ENCODE measurements around the gene ECM1. TPM values are rescaled to one million over a fixed set of nuclear protein-coding genes. Genes with fewer than 3 reads are reported as not detected.
A peak's percentile ranks its signal among the peaks of the same experiment; 100 is the strongest.

The ECM1 gene
- total RNA-seq, 1 donor: 30.0 TPM

- Histone ChIP-seq H3K4me1 (ENCODE audit: insufficient read depth, low read length) (peaks cover 17% of the 10 kb centered on the region), H3K9me3 (ENCODE audit: low read depth, low read length) (no peaks in the 10 kb centered on the region), H3K27ac (ENCODE audit: low read depth, low read length) (no peak overlapping the region), H2AFZ (ENCODE audit: low read length) (no peak overlapping the region), H3K79me2 (ENCODE audit: insufficient read depth, low read length) (peaks cover 10% of the 10 kb centered on the region), H3K4me2 (ENCODE audit: insufficient read depth, low read length) (no peak overlapping the region), H3K4me3 (ENCODE audit: insufficient read depth, low read length) (no peak overlapping the region), H3K36me3 (ENCODE audit: insufficient read depth, low read length) (peaks cover 7% of the 10 kb centered on the region), H3K27me3 (ENCODE audit: insufficient read depth, low read length) (no peaks in the 10 kb centered on the region), H4K20me1 (ENCODE audit: insufficient read depth, low read length) (no peaks in the 10 kb centered on the region)
- no peak for TF ChIP-seq CTCF (IDR thresholded peaks at IDR 0.05; ENCODE audit: extremely low read depth, low read depth, low read length)
- no peak for DNase-seq (ENCODE audit: insufficient read length, low spot score, missing footprints)
Observed at GRCh38 chr1:150484431-150484830, 23.5 kb upstream of the ECM1 start.

- Histone ChIP-seq H3K4me1 (ENCODE audit: insufficient read depth, low read length) (peaks cover 17% of the 10 kb centered on the region), H3K36me3 (ENCODE audit: insufficient read depth, low read length) (peaks cover 9% of the 10 kb centered on the region), H3K27ac (ENCODE audit: low read depth, low read length) (no peak overlapping the region), H2AFZ (ENCODE audit: low read length) (peak overlapping the region; percentile 71), H3K9me3 (ENCODE audit: low read depth, low read length) (no peaks in the 10 kb centered on the region), H3K4me2 (ENCODE audit: insufficient read depth, low read length) (peak overlapping the region; percentile 1), H3K79me2 (ENCODE audit: insufficient read depth, low read length) (peaks cover 10% of the 10 kb centered on the region), H3K4me3 (ENCODE audit: insufficient read depth, low read length) (no peak overlapping the region), H3K27me3 (ENCODE audit: insufficient read depth, low read length) (no peaks in the 10 kb centered on the region), H4K20me1 (ENCODE audit: insufficient read depth, low read length) (no peaks in the 10 kb centered on the region)
- DNase-seq (ENCODE audit: insufficient read length, low spot score, missing footprints): peak; percentile 82
- peak; percentile 60 for TF ChIP-seq CTCF (IDR thresholded peaks at IDR 0.05; ENCODE audit: extremely low read depth, low read depth, low read length)
Observed at GRCh38 chr1:150484861-150485260, 23.0 kb upstream of the ECM1 start.

GRCh38 chr1:150486966-150487762, 20.7 kb upstream of the ECM1 start, which contains the start of gene TARS2:
Gene TARS2, plus strand, starts transcription at chr1:150487419. Its CDS starts 32 bp downstream, at chr1:150487451.
- peaks cover 10% of the 10 kb centered on the region for H3K79me2 ChIP-seq (ENCODE audit: insufficient read depth, low read length)
- peak within 1 kb of the TSS; percentile 70 for H3K27ac ChIP-seq (ENCODE audit: low read depth, low read length)
- no peaks in the 10 kb centered on the region for H3K27me3 ChIP-seq (ENCODE audit: insufficient read depth, low read length)
- DNase-seq (ENCODE audit: insufficient read length, low spot score, missing footprints): peak; percentile 94
- no peak for TF ChIP-seq CTCF (IDR thresholded peaks at IDR 0.05; ENCODE audit: extremely low read depth, low read depth, low read length)
- H3K4me1 ChIP-seq (ENCODE audit: insufficient read depth, low read length): peaks cover 17% of the 10 kb centered on the region
- peak within 1 kb of the TSS; percentile 88 for H2AFZ ChIP-seq (ENCODE audit: low read length)
- peak within 1 kb of the TSS; percentile 99 for H3K4me2 ChIP-seq (ENCODE audit: insufficient read depth, low read length)
- H3K36me3 ChIP-seq (ENCODE audit: insufficient read depth, low read length): peaks cover 27% of the 10 kb centered on the region
- no peaks in the 10 kb centered on the region for H4K20me1 ChIP-seq (ENCODE audit: insufficient read depth, low read length)
- peak within 1 kb of the TSS; percentile 83 for H3K4me3 ChIP-seq (ENCODE audit: insufficient read depth, low read length)
- H3K9me3 ChIP-seq (ENCODE audit: low read depth, low read length): no peaks in the 10 kb centered on the region

GRCh38 chr1:150487763-150488115, 20.2 kb upstream of the ECM1 start:
- Histone ChIP-seq H3K36me3 (ENCODE audit: insufficient read depth, low read length) (peaks cover 33% of the 10 kb centered on the region), H2AFZ (ENCODE audit: low read length) (peak overlapping the region; percentile 88), H4K20me1 (ENCODE audit: insufficient read depth, low read length) (no peaks in the 10 kb centered on the region), H3K9me3 (ENCODE audit: low read depth, low read length) (no peaks in the 10 kb centered on the region), H3K27me3 (ENCODE audit: insufficient read depth, low read length) (no peaks in the 10 kb centered on the region), H3K4me2 (ENCODE audit: insufficient read depth, low read length) (peak overlapping the region; percentile 99), H3K4me3 (ENCODE audit: insufficient read depth, low read length) (peak overlapping the region; percentile 83), H3K4me1 (ENCODE audit: insufficient read depth, low read length) (peaks cover 17% of the 10 kb centered on the region), H3K27ac (ENCODE audit: low read depth, low read length) (peak overlapping the region; percentile 70), H3K79me2 (ENCODE audit: insufficient read depth, low read length) (peaks cover 10% of the 10 kb centered on the region)
- DNase-seq (ENCODE audit: insufficient read length, low spot score, missing footprints): no peak
- no peak for TF ChIP-seq CTCF (IDR thresholded peaks at IDR 0.05; ENCODE audit: extremely low read depth, low read depth, low read length)

Data from osteoblast (primary cell).